NCI-H2227 treated with DMSO at 0.1 percent for 48 hours (cell line): Measurements from ENCODE around the gene IPO7.
"Not testable (repeated sequence)": the region's sequence is repeated elsewhere in the genome, so short reads cannot be mapped to it uniquely, and the experiment has no call there.

Experiments used
- DNase-seq: peaks from one replicate; lab custom pipeline; 2025; lab: John Stamatoyannopoulos, UW

Gene IPO7

GRCh38 chr11:9397746-9398680 is 13.6 kb downstream of the IPO7 start:
- no peak for DNase-seq

- DNase-seq: no peak
These were observed 15.0 kb downstream of the IPO7 start for GRCh38 chr11:9399466-9399865.

GRCh38 chr11:9401884-9402283 is 17.4 kb downstream of the IPO7 start:
- not testable (repeated sequence) for DNase-seq

- DNase-seq: no peak
These were observed 44.3 kb downstream of the IPO7 start for GRCh38 chr11:9428706-9429105.

GRCh38 chr11:9438611-9439010 is 54.2 kb downstream of the IPO7 start:
- no peak for DNase-seq

GRCh38 chr11:9446230-9446629 is 61.8 kb downstream of the IPO7 start:
- no peak for DNase-seq

- DNase-seq: no peak
These were observed 64.3 kb downstream of the IPO7 start for GRCh38 chr11:9448576-9449352.

GRCh38 chr11:9452023-9452422 is 67.6 kb downstream of the IPO7 start:
- DNase-seq: not testable (repeated sequence)

- no peak for DNase-seq
These were observed 71.3 kb downstream of the IPO7 start for GRCh38 chr11:9455722-9456121.

GRCh38 chr11:9459667-9460321 is 75.3 kb downstream of the IPO7 start:
- DNase-seq: peak; percentile 85

- DNase-seq: peak; percentile 99
These were observed 76.0 kb downstream of the IPO7 start, which contains the start of gene ZNF143 for GRCh38 chr11:9460322-9461062. Gene ZNF143, plus strand, starts transcription at chr11:9461012. Its CDS starts 10,297 bp downstream, at chr11:9471309.

- peak; percentile 91 for DNase-seq
These were observed 76.8 kb downstream of the IPO7 start for GRCh38 chr11:9461063-9461759.

- DNase-seq: peak; percentile 23
These were observed 77.3 kb downstream of the IPO7 start for GRCh38 chr11:9461760-9462134.

- DNase-seq: no peak
These were observed 77.8 kb downstream of the IPO7 start for GRCh38 chr11:9462172-9462799.

GRCh38 chr11:9462806-9463537 is 78.5 kb downstream of the IPO7 start:
- no peak for DNase-seq

GRCh38 chr11:9470765-9471164 is 86.3 kb downstream of the IPO7 start:
- no peak for DNase-seq

- DNase-seq: peak; percentile 90
These were observed 89.0 kb downstream of the IPO7 start for GRCh38 chr11:9473408-9473807.

GRCh38 chr11:9479899-9480298 is 95.4 kb downstream of the IPO7 start:
- no peak for DNase-seq

GRCh38 chr11:9489080-9489765 is 104.8 kb downstream of the IPO7 start:
- no peak for DNase-seq
